GM19468 (cell line): ENCODE data around the gene MS4A6E.
"Not testable (repeated sequence)": the region's sequence is repeated elsewhere in the genome, so short reads cannot be mapped to it uniquely, and the experiment has no call there.

Experiments used
- ATAC-seq: cut with Tn5 transposase; IDR thresholded peaks from one replicate; pipeline ENCODE4 v1.9.1; 2021; ENCODE audit warnings: mild to moderate bottlenecking, moderate library complexity, moderate number of reproducible peaks; ENCODE audit not compliant: unreplicated experiment; ENCODE audit errors: extremely low read depth

Gene MS4A6E

GRCh38 chr11:60326955-60327354 lies at the start of gene MS4A6E:
TSS of gene MS4A6E (plus strand) at chr11:60327255. CDS start at chr11:60334896, 7,641 bp downstream.
- ATAC-seq = no peak

- ATAC-seq = no peak
Measured at GRCh38 chr11:60280412-60280811, 46.6 kb upstream of the MS4A6E start, which contains the start of gene MS4A4A. TSS of gene MS4A4A (plus strand) at chr11:60280666. CDS start at chr11:60280676, 10 bp downstream.

GRCh38 chr11:60281485-60281884 lies 45.6 kb upstream of the MS4A6E start:
- ATAC-seq = no peak

GRCh38 chr11:60282286-60282685 lies 44.8 kb upstream of the MS4A6E start:
- ATAC-seq = no peak

GRCh38 chr11:60285411-60286126 lies 41.5 kb upstream of the MS4A6E start:
- not testable (repeated sequence) for ATAC-seq

GRCh38 chr11:60288531-60288930 lies 38.5 kb upstream of the MS4A6E start:
- ATAC-seq = no peak

GRCh38 chr11:60292145-60292544 lies 34.9 kb upstream of the MS4A6E start:
- ATAC-seq = no peak

- ATAC-seq = no peak
Measured at GRCh38 chr11:60301178-60301577, 25.9 kb upstream of the MS4A6E start.

- not testable (repeated sequence) for ATAC-seq
Measured at GRCh38 chr11:60301884-60302283, 25.2 kb upstream of the MS4A6E start.

GRCh38 chr11:60303661-60304060 lies 23.4 kb upstream of the MS4A6E start:
- no peak for ATAC-seq

- ATAC-seq = no peak
Measured at GRCh38 chr11:60305906-60306619, 21.0 kb upstream of the MS4A6E start.

GRCh38 chr11:60307507-60308195 lies 19.4 kb upstream of the MS4A6E start:
- no peak for ATAC-seq

GRCh38 chr11:60310407-60310998 lies 16.6 kb upstream of the MS4A6E start:
- ATAC-seq = no peak

GRCh38 chr11:60314635-60315321 lies 12.3 kb upstream of the MS4A6E start:
- ATAC-seq = no peak

- no peak for ATAC-seq
Measured at GRCh38 chr11:60315871-60316270, 11.2 kb upstream of the MS4A6E start.

GRCh38 chr11:60316317-60316716 lies 10.7 kb upstream of the MS4A6E start:
- no peak for ATAC-seq

- ATAC-seq = no peak
Measured at GRCh38 chr11:60318726-60319125, 8.3 kb upstream of the MS4A6E start.

GRCh38 chr11:60321051-60321450 lies 6.0 kb upstream of the MS4A6E start:
- ATAC-seq = no peak

- ATAC-seq = no peak
Measured at GRCh38 chr11:60328460-60328859, 1.4 kb downstream of the MS4A6E start.

- no peak for ATAC-seq
Measured at GRCh38 chr11:60332846-60333245, 5.8 kb downstream of the MS4A6E start.
